ENCODE measurements around the gene CELF1.

Gene CELF1

GRCh38 chr11:47480762-47481161 lies 72.2 kb downstream of the CELF1 start:
- no peak for DNase-seq

- DNase-seq = no peak
Observed at GRCh38 chr11:47478651-47479329, 74.1 kb downstream of the CELF1 start.

DNA sequence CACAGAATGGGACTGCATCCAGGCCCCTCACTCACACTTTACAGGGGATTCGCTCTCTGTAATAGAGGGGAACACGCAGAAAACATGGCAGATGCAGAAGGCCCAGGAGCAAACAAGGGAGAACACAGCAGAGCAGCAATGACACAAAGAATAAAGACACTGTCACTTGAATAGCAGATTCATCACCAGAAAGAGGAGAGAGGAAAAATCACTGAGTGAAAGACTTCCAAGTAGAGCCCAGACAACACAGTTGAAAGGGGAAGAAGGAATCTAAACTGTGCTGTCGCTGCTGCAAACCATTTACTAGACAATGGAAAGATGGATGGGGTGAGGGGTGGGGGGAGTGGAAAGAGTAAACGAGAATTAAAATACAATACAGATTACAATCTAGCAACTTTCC lies 75.2 kb downstream of the CELF1 start:
- no peak for DNase-seq

DNA sequence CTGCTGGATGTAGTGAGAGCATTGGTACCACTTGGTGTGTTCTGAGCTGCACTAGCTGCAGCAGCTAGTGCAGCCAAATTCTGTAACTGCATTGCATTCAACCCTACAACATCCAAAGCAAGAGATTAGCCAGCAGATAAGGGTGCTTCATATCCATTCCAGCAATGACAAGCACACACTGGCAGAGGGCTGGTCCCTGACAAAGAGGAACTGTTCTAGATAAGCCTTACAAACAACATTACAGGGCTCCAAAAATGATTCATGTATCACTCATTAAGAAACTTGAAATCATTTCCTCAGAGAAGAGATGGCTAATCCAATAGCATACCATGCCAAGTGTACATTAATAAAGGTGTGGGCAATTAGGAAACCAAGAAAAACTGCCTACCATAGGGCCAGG lies 75.6 kb downstream of the CELF1 start:
- DNase-seq = peak; percentile 19

- DNase-seq = no peak
Observed at GRCh38 chr11:47470671-47471070, 82.3 kb downstream of the CELF1 start.

DNA sequence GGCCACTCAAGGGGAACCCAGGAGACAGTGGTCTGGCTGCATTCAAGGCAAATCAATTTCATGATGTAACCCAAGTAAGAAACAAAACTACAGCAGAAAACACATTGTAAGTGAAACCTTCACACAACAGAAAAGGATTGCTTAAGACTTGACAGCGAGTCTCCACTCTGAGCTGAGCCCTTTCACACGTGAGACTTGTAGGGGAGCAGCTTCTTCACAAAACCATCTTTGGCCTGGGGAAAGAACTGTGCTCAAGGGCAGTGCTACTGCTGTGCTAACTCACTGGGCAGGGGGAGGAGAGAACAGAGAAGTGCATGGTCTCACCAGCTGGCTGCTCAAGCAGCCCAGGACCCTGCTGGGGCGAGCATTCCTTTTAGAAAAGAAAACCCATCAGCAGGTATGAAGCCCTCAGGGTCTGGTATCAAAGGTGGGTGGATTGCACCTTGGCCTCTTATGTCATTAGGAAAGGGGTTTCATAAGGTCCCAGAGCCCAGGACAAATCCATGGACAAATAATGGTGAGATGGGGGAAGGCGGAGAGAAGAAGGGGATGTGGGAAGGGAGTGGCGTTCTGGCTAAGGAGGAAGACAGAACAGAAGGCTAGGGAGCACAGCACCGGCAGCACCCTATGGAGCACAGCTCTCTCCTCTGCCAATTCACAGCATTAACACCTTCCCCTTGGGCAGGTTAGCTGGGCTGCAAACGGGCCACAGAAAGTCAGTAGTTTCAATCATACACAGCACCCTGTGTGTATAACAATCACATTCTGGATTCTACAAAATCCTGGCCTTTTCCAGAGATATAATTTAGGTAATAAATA lies 83.4 kb downstream of the CELF1 start:
- no peak for DNase-seq

GRCh38 chr11:47468598-47469214 lies 84.2 kb downstream of the CELF1 start:
- DNase-seq = no peak

- no peak for DNase-seq
Observed at GRCh38 chr11:47467357-47467756, 85.6 kb downstream of the CELF1 start.

DNA sequence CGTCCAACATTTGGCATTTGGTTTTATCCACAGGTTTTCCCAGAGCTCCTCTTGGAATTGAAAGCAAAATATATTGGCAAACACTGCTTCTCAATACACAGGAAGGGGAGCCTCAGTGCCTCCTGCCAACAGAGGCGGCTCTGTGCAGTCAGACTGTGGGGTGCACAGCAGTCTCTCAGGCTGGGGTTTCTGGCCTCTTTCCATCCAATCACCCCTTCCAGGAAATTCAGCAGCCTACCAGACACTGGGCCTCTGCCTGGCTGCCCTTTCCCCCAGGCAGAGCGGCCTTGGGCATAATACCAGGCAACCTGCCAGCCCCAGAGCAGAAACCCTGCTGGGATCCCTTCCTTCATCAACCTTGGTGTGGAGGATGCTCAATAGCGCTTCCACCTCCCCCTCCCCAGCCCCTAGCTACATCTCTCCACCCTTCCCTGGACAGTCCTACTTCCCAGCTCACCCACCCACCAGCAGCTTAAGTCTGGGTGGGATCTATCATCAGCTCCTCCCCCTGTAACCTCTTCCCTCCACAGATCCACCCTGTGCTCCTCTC lies 86.2 kb downstream of the CELF1 start:
- DNase-seq = peak; percentile 38

DNA sequence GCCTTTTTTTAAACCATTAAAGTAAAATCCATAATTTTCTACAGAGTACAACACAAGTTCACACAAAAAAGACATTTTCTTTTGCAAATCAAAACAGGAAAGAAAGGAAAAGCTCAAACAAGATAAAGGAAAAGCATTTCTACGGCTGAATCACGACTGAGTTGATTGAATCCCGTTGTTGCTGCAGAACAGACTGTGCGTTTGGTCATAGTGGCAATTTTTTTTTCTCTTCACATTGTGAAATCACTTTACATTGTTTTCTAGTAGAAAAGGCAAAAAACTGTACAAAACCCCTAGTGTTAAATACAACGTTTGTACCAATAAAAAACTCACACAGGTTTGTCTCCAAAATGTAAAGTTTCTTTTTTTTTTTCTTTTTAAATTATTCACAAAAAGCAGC lies 86.7 kb downstream of the CELF1 start:
- DNase-seq = no peak

DNA sequence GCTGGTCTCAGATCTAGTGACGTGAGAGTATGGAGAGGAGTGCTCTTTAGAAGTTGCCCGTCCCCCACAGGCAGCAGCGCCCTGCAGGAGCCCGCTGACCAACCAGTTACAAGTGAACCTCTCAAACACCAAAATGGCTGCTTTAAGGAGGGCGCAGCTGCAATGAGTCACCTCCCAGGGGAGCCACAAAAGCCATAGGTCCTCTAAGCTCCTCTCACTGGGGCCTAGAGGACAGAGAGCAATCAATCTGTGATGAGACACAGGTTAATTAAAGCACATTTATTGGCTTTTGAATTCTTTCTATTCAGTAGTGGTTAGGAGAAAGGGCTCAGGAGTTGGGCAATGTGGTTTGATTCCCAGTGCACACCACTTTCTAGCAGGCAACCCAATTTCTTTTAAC lies 88.4 kb downstream of the CELF1 start:
- peak; percentile 36 for DNase-seq

- DNase-seq = no peak
Observed at GRCh38 chr11:47461876-47462275, 91.1 kb downstream of the CELF1 start.

GRCh38 chr11:47460571-47461235 lies 92.2 kb downstream of the CELF1 start:
- no peak for DNase-seq

DNA sequence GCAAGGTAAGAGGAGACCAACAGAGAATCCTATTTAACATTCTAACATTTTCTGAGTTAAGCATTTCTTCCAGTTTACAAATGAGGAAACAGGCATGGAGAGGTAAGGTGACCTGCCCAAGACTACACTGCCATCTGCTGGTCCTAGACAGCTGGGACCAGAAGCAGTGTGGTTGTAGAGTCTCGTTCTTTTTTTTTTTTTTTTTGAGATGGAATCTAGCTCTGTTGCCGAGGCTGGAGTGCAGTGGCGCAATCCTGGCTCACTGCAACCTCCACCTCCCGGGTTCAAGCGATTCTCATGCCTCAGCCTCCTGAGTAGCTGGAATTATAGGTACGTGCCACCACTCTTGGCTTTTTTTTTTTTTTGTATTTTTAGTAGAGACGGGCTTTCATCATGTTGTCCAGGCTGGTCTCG lies 98.7 kb downstream of the CELF1 start:
- peak; percentile 80 for DNase-seq

DNA sequence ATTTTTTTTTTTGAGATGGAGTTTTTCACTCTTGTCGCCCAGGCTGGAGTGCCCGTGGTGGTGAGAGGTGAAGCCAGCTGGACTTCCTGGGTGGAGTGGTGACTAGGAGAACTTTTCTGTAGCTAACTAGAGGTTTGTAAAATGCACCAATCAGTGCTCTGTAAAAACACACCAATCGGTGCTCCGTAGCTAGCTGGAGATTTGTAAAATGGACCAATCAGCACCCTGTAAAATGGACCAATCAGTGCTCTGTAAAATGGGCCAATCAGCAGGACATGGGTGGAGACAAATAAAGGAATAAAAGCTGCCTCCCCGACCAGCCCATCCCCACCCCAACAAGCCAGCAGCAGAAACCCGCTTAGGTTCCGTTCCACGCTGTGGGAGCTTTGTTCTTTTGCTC lies 99.6 kb downstream of the CELF1 start:
- no peak for DNase-seq

DNA sequence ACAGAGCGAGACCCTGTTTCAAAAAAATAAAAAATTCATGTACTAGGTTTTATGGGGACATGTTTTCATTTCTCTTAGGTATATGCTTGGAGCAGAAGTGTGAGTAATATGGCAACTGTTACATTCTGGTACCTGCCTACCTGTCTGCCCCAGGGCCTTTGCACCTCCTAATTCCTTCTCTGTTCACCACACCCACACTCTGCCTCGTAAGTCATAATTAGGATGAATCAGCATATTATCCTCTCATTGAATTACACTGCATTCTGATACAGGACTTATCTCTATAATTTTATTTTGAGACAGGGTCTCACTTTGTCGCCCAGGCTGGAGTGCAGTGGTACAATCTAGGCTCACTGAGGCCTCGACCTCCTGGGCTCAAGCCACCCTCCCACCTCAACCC lies 100.9 kb downstream of the CELF1 start:
- DNase-seq = no peak

DNA sequence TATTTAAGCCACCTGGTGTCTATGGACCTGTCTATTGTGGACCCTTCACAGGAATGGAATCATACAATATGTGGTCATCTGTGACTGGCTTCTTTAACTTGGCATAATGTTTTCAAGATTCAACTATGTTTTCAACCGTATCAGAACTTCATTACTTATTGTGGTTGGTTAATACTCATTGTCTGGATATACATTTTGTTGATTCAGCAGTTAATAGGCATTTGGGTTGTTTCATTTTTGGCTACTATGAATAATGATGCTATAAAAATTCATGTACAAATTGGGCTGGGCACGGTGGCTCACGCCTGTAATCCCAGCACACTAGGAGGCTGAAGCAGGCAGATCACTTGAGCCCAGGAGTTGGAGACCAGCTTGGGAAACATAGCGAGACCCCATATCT lies 101.5 kb downstream of the CELF1 start:
- no peak for DNase-seq

- DNase-seq = no peak
Observed at GRCh38 chr11:47449541-47449940, 103.4 kb downstream of the CELF1 start.

- no peak for DNase-seq
Observed at GRCh38 chr11:47448566-47449427, 104.1 kb downstream of the CELF1 start, which contains the start of gene RAPSN. TSS of gene RAPSN (minus strand) at chr11:47449136. CDS start at chr11:47448964, 172 bp downstream.

GRCh38 chr11:47447906-47448305 lies 105.0 kb downstream of the CELF1 start:
- DNase-seq = no peak

DNA sequence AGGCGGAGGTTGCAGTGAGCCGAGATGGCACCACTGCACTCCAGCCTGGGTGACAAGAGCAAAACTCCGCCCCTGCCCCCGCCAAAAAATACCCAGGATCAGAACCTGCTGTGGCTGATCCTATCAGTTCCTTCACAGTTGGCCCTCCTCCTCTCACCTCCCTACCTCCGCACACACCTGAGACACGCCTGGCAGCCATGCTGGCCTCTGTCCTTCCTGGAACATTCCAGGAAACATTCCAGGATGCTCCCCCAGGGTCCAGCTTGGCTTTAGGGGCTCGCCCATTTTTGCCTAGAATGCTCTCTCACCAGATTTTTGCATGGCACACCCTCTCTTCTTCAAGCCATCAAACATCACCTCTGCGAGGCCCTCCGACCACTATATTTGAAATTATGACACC lies 106.1 kb downstream of the CELF1 start:
- no peak for DNase-seq

DNA sequence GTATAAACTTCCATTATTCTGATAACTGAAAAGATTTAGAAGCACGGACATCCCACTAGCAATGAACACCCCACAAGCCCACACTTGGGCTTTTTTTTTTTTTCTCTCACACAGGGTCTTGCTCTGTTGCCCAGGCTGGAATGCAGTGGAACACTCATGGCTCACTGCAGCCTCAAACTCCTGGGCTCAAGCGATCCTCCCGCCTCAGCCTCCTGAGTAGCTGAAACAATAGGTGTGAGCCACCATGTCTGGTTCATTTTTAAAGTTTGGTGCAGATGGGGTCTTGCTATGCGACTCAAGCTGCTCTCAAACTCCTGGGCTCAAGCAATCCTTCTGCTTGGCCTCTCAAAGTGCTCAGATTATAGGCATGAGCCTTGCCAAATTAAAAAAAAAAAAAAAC lies 107.1 kb downstream of the CELF1 start:
- no peak for DNase-seq

Measured in fibroblast of skin of back (primary cell).